ENCODE measurements around the gene SGF29. TPM values are rescaled to one million over a fixed set of nuclear protein-coding genes. Genes with fewer than 3 reads are reported as not detected.
A peak's percentile ranks its signal among the peaks of the same experiment; 100 is the strongest.

The SGF29 gene
- total and polyA plus RNA-seq, 9 of the 15 experiments (the other 6 are each of a cell fraction or from before 2014, with no cell fraction given), result 2.6 to 36.1 (median 21.2) TPM

GRCh38 chr16:28549301-28549899, 4.3 kb upstream of the SGF29 start (continued):
- TF ChIP-seq RAD21 (CRISPR knock-in tag; conservative IDR thresholded peaks at IDR 0.05 in 1 of 2, IDR thresholded peaks at IDR 0.05 in 1 of 2) (peak; percentile 75 to 82), SMAD3 (CRISPR knock-in tag; conservative IDR thresholded peaks at IDR 0.05) (no peak), L3MBTL2 (IDR thresholded peaks at IDR 0.05) (no peak), ZNF695 (CRISPR knock-in tag; IDR thresholded peaks at IDR 0.05) (no peak), POLR2A (conservative IDR thresholded peaks at IDR 0.05) (no peak), MAZ (CRISPR knock-in tag; conservative IDR thresholded peaks at IDR 0.05 in 1 of 2, IDR thresholded peaks at IDR 0.05 in 1 of 2) (peak in 1 of 2 experiments; percentile 35; a peak in 1 of 4 replicates), ZC3H4 (CRISPR knock-in tag; IDR thresholded peaks at IDR 0.05; ENCODE audit: borderline replicate concordance) (no peak), VEZF1 (CRISPR knock-in tag; IDR thresholded peaks at IDR 0.05) (peak; percentile 25; the same call in 1 of the 2 replicates), SMC3 (conservative IDR thresholded peaks at IDR 0.05; ENCODE audit: insufficient read depth, low read depth, low read length) (peak; percentile 63), NCOR1 (IDR thresholded peaks at IDR 0.05) (no peak), RREB1 (CRISPR knock-in tag; IDR thresholded peaks at IDR 0.05) (no peak), NFYB (IDR thresholded peaks at IDR 0.05; ENCODE audit: extremely low read depth, insufficient read length) (no peak), FOXK2 (conservative IDR thresholded peaks at IDR 0.05 in 1 of 2, IDR thresholded peaks at IDR 0.05 in 1 of 2; ENCODE audit: low read depth in 2 of 2) (no peak), SMAD4 (CRISPR knock-in tag; conservative IDR thresholded peaks at IDR 0.05) (no peak), HDAC2 (IDR thresholded peaks at IDR 0.05) (no peak), ZNF780A (CRISPR knock-in tag; IDR thresholded peaks at IDR 0.05) (no peak), PURB (CRISPR knock-in tag; IDR thresholded peaks at IDR 0.05; ENCODE audit: low read depth) (no peak), TAF7 (tag; IDR thresholded peaks at IDR 0.05) (no peak)
- TF ChIP-seq, protein P1, sequence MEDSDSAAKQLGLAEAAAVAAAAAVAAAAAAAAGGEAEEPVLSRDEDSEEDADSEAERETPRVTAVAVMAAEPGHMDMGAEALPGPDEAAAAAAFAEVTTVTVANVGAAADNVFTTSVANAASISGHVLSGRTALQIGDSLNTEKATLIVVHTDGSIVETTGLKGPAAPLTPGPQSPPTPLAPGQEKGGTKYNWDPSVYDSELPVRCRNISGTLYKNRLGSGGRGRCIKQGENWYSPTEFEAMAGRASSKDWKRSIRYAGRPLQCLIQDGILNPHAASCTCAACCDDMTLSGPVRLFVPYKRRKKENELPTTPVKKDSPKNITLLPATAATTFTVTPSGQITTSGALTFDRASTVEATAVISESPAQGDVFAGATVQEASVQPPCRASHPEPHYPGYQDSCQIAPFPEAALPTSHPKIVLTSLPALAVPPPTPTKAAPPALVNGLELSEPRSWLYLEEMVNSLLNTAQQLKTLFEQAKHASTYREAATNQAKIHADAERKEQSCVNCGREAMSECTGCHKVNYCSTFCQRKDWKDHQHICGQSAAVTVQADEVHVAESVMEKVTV (CRISPR knock-in tag; IDR thresholded peaks at IDR 0.05), result peak; percentile 60
- TF ChIP-seq, protein P2, sequence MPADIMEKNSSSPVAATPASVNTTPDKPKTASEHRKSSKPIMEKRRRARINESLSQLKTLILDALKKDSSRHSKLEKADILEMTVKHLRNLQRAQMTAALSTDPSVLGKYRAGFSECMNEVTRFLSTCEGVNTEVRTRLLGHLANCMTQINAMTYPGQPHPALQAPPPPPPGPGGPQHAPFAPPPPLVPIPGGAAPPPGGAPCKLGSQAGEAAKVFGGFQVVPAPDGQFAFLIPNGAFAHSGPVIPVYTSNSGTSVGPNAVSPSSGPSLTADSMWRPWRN (IDR thresholded peaks at IDR 0.05; ENCODE audit: low read depth), result no peak
